ENCODE data around the gene GPR39. TPM values are rescaled to one million over a fixed set of nuclear protein-coding genes. Genes with fewer than 3 reads are reported as not detected.

The GPR39 gene
- 1 to 10 TPM; 2.2 to 3.0 (median 2.5) TPM for total RNA-seq (2021; fragmentation: NEBNext Ultra II Directional; extraction: Animal tissue kit (Norgen Biotek cat#: 25700))
- long read RNA-seq: 0 reads

DNA sequence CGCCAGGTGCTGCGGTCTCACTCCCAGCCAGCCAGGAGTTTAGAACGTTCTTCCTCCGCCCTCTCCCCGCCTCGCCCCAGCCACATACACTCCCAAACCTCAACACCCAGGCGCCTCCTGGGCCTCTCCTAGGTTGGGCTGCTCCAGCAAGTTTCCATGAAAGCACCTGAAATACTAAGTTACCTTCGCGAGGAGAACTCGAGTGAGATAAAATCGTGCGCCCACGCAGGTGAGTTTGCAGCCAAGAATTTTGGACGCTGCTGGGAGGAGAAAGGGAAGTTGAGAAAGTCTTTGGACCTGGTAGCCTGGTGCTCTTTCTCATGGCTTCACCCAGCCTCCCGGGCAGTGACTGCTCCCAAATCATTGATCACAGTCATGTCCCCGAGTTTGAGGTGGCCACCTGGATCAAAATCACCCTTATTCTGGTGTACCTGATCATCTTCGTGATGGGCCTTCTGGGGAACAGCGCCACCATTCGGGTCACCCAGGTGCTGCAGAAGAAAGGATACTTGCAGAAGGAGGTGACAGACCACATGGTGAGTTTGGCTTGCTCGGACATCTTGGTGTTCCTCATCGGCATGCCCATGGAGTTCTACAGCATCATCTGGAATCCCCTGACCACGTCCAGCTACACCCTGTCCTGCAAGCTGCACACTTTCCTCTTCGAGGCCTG lies at the start of gene GPR39:
TSS of gene GPR39 (plus strand) at position 83 of the 673 bp plus-strand sequence.
- peaks cover 73% of the 10 kb centered on the region for H3K4me1 Mint-ChIP-seq (ENCODE audit: low read depth)
- peak within 1 kb of the TSS; percentile 91 for H3K27ac Mint-ChIP-seq
- DNase-seq: no peak
- no peaks in the 10 kb centered on the region for H3K9me3 Mint-ChIP-seq
- H3K4me3 Mint-ChIP-seq: peak within 1 kb of the TSS; percentile 85
- H3K36me3 Mint-ChIP-seq (ENCODE audit: low read depth): peaks cover 4% of the 10 kb centered on the region; the same call in 1 of the 2 replicates
- peaks cover 1% of the 10 kb centered on the region; the same call in 1 of the 2 replicates for H3K27me3 Mint-ChIP-seq (ENCODE audit: insufficient read depth)
- TF ChIP-seq, protein P1, sequence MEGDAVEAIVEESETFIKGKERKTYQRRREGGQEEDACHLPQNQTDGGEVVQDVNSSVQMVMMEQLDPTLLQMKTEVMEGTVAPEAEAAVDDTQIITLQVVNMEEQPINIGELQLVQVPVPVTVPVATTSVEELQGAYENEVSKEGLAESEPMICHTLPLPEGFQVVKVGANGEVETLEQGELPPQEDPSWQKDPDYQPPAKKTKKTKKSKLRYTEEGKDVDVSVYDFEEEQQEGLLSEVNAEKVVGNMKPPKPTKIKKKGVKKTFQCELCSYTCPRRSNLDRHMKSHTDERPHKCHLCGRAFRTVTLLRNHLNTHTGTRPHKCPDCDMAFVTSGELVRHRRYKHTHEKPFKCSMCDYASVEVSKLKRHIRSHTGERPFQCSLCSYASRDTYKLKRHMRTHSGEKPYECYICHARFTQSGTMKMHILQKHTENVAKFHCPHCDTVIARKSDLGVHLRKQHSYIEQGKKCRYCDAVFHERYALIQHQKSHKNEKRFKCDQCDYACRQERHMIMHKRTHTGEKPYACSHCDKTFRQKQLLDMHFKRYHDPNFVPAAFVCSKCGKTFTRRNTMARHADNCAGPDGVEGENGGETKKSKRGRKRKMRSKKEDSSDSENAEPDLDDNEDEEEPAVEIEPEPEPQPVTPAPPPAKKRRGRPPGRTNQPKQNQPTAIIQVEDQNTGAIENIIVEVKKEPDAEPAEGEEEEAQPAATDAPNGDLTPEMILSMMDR (IDR thresholded peaks at IDR 0.05): peak; percentile 49

- Mint-ChIP-seq H3K36me3 (ENCODE audit: low read depth) (peaks cover 8% of the 10 kb centered on the region; the same call in 1 of the 2 replicates), H3K27ac (no peak overlapping the region), H3K27me3 (ENCODE audit: insufficient read depth) (peaks cover 4% of the 10 kb centered on the region), H3K4me3 (no peak overlapping the region), H3K9me3 (peaks cover 23% of the 10 kb centered on the region), H3K4me1 (ENCODE audit: low read depth) (no peaks in the 10 kb centered on the region; the same call in 1 of the 2 replicates)
- no peak for DNase-seq
- TF ChIP-seq, protein P1 (IDR thresholded peaks at IDR 0.05): no peak
Observed at GRCh38 chr2:132368191-132368590, 48.4 kb upstream of the GPR39 start.

- TF ChIP-seq, protein P1 (IDR thresholded peaks at IDR 0.05): no peak
- peaks cover 18% of the 10 kb centered on the region for H3K4me1 Mint-ChIP-seq (ENCODE audit: low read depth)
- H3K27ac Mint-ChIP-seq: no peak overlapping the region
- H3K27me3 Mint-ChIP-seq (ENCODE audit: insufficient read depth): peaks cover 4% of the 10 kb centered on the region
- no peak for DNase-seq
- no peaks in the 10 kb centered on the region for H3K36me3 Mint-ChIP-seq (ENCODE audit: low read depth)
- H3K9me3 Mint-ChIP-seq: peaks cover 6% of the 10 kb centered on the region
- no peak overlapping the region for H3K4me3 Mint-ChIP-seq
Observed at GRCh38 chr2:132372276-132372675, 44.3 kb upstream of the GPR39 start.

DNA sequence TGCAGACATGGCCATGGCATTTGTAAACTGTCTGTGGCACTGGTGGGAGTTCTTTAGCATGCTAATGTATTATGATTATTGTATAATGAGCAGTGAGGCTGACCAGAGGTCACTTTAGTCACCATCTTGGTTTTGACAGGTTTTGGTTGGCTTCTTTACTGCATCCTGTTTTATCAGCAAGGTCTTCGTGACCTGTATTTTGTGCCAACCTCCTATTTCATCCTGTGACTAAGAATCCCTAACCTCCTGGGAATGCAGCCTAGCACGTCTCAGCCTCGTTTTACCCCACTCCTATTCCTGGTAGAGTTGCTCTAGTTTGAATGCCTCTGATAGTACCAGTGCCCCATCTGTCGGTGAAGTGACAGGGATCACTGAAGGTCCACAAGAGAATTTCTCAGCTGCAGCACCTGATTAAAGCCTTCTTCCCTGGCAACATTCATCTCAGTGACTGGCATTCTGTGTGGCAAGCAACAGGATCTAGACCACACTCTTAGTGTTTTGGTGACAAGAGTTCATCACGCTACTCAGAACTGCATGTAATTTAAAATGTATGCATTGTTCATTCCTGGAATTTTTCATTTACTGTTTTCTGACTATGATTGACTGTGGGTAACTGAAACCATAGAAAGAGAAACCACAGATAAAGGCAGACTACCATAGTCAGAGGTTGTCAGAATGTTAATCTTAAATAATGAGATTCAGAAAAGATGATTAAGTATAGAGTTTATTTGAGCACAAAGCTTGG lies 43.0 kb upstream of the GPR39 start:
- TF ChIP-seq, protein P1 (IDR thresholded peaks at IDR 0.05): no peak
- H3K27ac Mint-ChIP-seq: no peak overlapping the region

GRCh38 chr2:132374151-132374550 lies 42.5 kb upstream of the GPR39 start:
- no peak overlapping the region for H3K4me3 Mint-ChIP-seq
- H3K27ac Mint-ChIP-seq: no peak overlapping the region
- DNase-seq: no peak
- H3K27me3 Mint-ChIP-seq (ENCODE audit: insufficient read depth): peaks cover 4% of the 10 kb centered on the region
- no peaks in the 10 kb centered on the region for H3K36me3 Mint-ChIP-seq (ENCODE audit: low read depth)
- H3K9me3 Mint-ChIP-seq: peaks cover 6% of the 10 kb centered on the region
- peaks cover 18% of the 10 kb centered on the region for H3K4me1 Mint-ChIP-seq (ENCODE audit: low read depth)
- TF ChIP-seq, protein P1 (IDR thresholded peaks at IDR 0.05): no peak

More for the DNA sequence above, 43.0 kb upstream of the GPR39 start:
- Mint-ChIP-seq H3K4me1 (ENCODE audit: low read depth) (peaks cover 18% of the 10 kb centered on the region), H3K4me3 (peak overlapping the region; percentile 47; the same call in 1 of the 2 replicates), H3K27me3 (ENCODE audit: insufficient read depth) (peaks cover 4% of the 10 kb centered on the region), H3K36me3 (ENCODE audit: low read depth) (no peaks in the 10 kb centered on the region), H3K9me3 (peaks cover 6% of the 10 kb centered on the region)
- DNase-seq: no peak

Measured in HFFc6 (cell line).